Esophagus squamous epithelium (tissue), 5 donors: Measurements from ENCODE around the gene AMPD1. TPM values are rescaled to one million over a fixed set of nuclear protein-coding genes. Genes with fewer than 3 reads are reported as not detected.

ENCODE experiments used
- DNase-seq: peaks from one replicate; lab custom pipeline; 2025; lab: John Stamatoyannopoulos, UW
- H3K27ac ChIP-seq, 4 donors: fragments of 200-600 bp; sonication (generic); one replicate each; pipeline ENCODE4 v1.5.1; 2016 to 2019; ENCODE audit warnings: mild to moderate bottlenecking in 1 of 4
- H3K27me3 ChIP-seq, 4 donors: fragments of 200-600 bp; sonication (generic); 1 replicate in 3 of 4; 2 replicates in 1 of 4; pipeline versions ENCODE4 v1.5.1 to v1.6.0; 2017 to 2021; ENCODE audit warnings: antibody characterized with exemption in 1 of 4
- H3K36me3 ChIP-seq, 3 donors: fragments of 200-600 bp; sonication (generic); one replicate each; pipeline ENCODE4 v1.5.1; 2016 to 2019
- H3K4me1 ChIP-seq, 3 donors: fragments of 200-600 bp; sonication (generic); one replicate each; pipeline ENCODE4 v1.5.1; 2017 to 2019
- H3K4me3 ChIP-seq, 4 donors: fragments of 200-600 bp; sonication (generic); 1 replicate in 3 of 4; 2 replicates in 1 of 4; pipeline ENCODE4 v1.5.1; 2016 to 2019; ENCODE audit warnings: mild to moderate bottlenecking in 2 of 4, moderate library complexity in 1 of 4
- H3K9me3 ChIP-seq, 3 donors: fragments of 200-600 bp; sonication (generic); one replicate each; pipeline ENCODE4 v1.5.1; 2016 to 2019
- CTCF ChIP-seq, 6 experiments: fragments of 450-650 bp in 4 of 6; fragments of 200-600 bp in 2 of 6; sonication (generic) in 2 of 6; IDR thresholded peaks; one replicate each; pipeline ENCODE4 v1.5.1; 2016 to 2019; ENCODE audit warnings: antibody characterized with exemption in 6 of 6, mild to moderate bottlenecking in 4 of 6, moderate library complexity in 4 of 6
- POLR2A ChIP-seq, 4 donors: fragments of 450-650 bp; IDR thresholded peaks; one replicate each; pipeline ENCODE4 v1.6.1; 2017; ENCODE audit warnings: antibody characterized with exemption in 4 of 4, mild to moderate bottlenecking in 4 of 4, moderate library complexity in 3 of 4
- WGBS, 2 donors: methylation state at CpG; one replicate each; pipeline ENCODE4 v1.1.5; 2018; 5-methylcytosine and 5-hydroxymethylcytosine counted together
- intact Hi-C: fragments of 100-400 bp; cut with DNase I; formaldehyde crosslinking; loops from one replicate; pipeline ENCODE4 v1.15.0; 2022
- small RNA-seq, 4 donors: library from RNA; depleted of rRNA; stranded (forward); fragments of <200 nt; gene quantifications; one replicate each; pipeline ENCODE3, GENCODE V24; 2016
- total RNA-seq, 4 donors: library from RNA; depleted of rRNA; stranded (reverse); fragments of >200 nt; gene quantifications; one replicate each; pipeline ENCODE4 v1.1.0, GENCODE V29; 2016
- donor health status: DM: yes; HTN: yes; CAD: no.

Gene AMPD1
- total RNA-seq, 4 donors from 2014 or later, result 0.32 to 0.57 TPM; not detected in 2

GRCh38 chr1:114638910-114639309 lies 56.4 kb downstream of the AMPD1 start:
- intact Hi-C loops, result no loop called here
- H3K27ac ChIP-seq, result no peak overlapping the region
- 61 to 67% methylated on average over 3 of the region's 3 CpGs for WGBS, 2 donors
- no peaks in the 10 kb centered on the region for H3K4me1 ChIP-seq
- no peak for TF ChIP-seq POLR2A (IDR thresholded peaks at IDR 0.05)
- TF ChIP-seq CTCF (IDR thresholded peaks at IDR 0.05), result no peak
- no peak overlapping the region for H3K4me3 ChIP-seq
- DNase-seq, result no peak
- no peaks in the 10 kb centered on the region for H3K9me3 ChIP-seq
- H3K36me3 ChIP-seq, result peaks cover 0 to 39% (median 0%) of the 10 kb centered on the region in 3 donors
- no peaks in the 10 kb centered on the region for H3K27me3 ChIP-seq

DNA sequence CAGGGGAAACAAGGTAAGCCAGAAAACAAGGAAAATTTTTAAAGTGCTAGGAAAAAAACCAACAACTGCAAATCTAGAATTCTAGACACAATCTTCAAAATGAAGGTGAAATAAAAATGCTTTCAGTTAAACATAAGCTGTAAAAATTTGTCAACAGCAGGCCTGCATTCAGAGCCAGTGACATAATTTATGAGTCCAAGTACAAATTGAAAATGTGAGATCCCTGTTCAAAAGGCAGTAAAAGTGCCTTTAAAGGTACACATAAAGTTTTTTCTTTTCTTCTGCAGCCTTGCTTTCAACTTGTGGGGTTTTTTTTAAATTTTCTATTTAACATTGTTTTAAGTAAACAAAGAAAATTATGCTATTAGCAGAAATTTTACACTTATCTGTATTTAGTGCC lies 62.9 kb downstream of the AMPD1 start:
- peaks cover 0 to 12% (median 0%) of the 10 kb centered on the region in 3 donors for H3K36me3 ChIP-seq

GRCh38 chr1:114627107-114627506 lies 68.2 kb downstream of the AMPD1 start:
- DNase-seq, result no peak
- Histone ChIP-seq H3K27ac (no peak overlapping the region), H3K4me3 (no peak overlapping the region), H3K27me3 (no peaks in the 10 kb centered on the region), H3K9me3 (no peaks in the 10 kb centered on the region), H3K4me1 (no peaks in the 10 kb centered on the region), H3K36me3 (peaks cover 0 to 42% (median 0%) of the 10 kb centered on the region in 3 donors)
- intact Hi-C loops, result no loop called here
- no peak for TF ChIP-seq CTCF (IDR thresholded peaks at IDR 0.05)
- no peak for TF ChIP-seq POLR2A (IDR thresholded peaks at IDR 0.05)
- 28 to 33% methylated on average over 2 of the region's 2 CpGs for WGBS, 2 donors

More for the DNA sequence above, 62.9 kb downstream of the AMPD1 start:
- no peak for DNase-seq
- H3K9me3 ChIP-seq, result no peaks in the 10 kb centered on the region
- no peaks in the 10 kb centered on the region for H3K27me3 ChIP-seq
- intact Hi-C loops, result no loop called here
- TF ChIP-seq CTCF (IDR thresholded peaks at IDR 0.05), result no peak
- TF ChIP-seq POLR2A (IDR thresholded peaks at IDR 0.05), result no peak
- H3K4me3 ChIP-seq, result no peak overlapping the region
- no peaks in the 10 kb centered on the region for H3K4me1 ChIP-seq
- H3K27ac ChIP-seq, result no peak overlapping the region

- no peaks in the 10 kb centered on the region for H3K9me3 ChIP-seq
- TF ChIP-seq POLR2A (IDR thresholded peaks at IDR 0.05) (no peak), CTCF (IDR thresholded peaks at IDR 0.05) (no peak)
- whole genome bisulfite sequencing, 2 donors, result 92 to 99% methylated on average over 5 of the region's 5 CpGs
- H3K27ac ChIP-seq, result no peak overlapping the region
- H3K27me3 ChIP-seq, result no peaks in the 10 kb centered on the region
- H3K36me3 ChIP-seq, result peaks cover 0 to 60% (median 0%) of the 10 kb centered on the region in 3 donors
- DNase-seq, result no peak
- H3K4me1 ChIP-seq, result peaks cover 0 to 26% (median 3%) of the 10 kb centered on the region in 3 donors
- no peak overlapping the region for H3K4me3 ChIP-seq
- intact Hi-C loops, result no loop called here
These were observed 72.0 kb downstream of the AMPD1 start for GRCh38 chr1:114623364-114623763.

Small RNA genes lying within 50 kb of the gene (small RNA-seq; reads per million reads assigned to genes)
- gene RN7SL432P (0 reads per million in 4 donors), gene RNY1P13 (0 to 0.07 (median 0) reads per million in 4 donors)

Other genes starting within 250 kb of the AMPD1 start
- 10 to 100 TPM; 19.1 to 38.7 (median 25.4) TPM for gene TRIM33, start 184.3 kb downstream of the AMPD1 start, total RNA-seq
- gene BCAS2, start 113.9 kb downstream of the AMPD1 start, total RNA-seq, result 10 to 100 TPM; 24.8 to 38.9 (median 32.7) TPM
- gene DENND2C, start 25.5 kb downstream of the AMPD1 start, total RNA-seq, result 10 to 100 TPM; 30.3 to 67.0 (median 41.2) TPM
- 10 to 100 TPM; 18.4 to 38.0 (median 30.1) TPM for gene NRAS, start 21.2 kb upstream of the AMPD1 start, total RNA-seq
- gene CSDE1, start 62.4 kb upstream of the AMPD1 start, total RNA-seq, result 100 to 1,000 TPM; 311 to 845 (median 638) TPM
- 10 to 100 TPM; 18.3 to 50.0 (median 42.1) TPM for gene SIKE1, start 85.1 kb upstream of the AMPD1 start, total RNA-seq
- not detected for gene SYCP1, start 159.3 kb upstream of the AMPD1 start, total RNA-seq